D721Med (cell line): Measurements from ENCODE around the gene KCNJ6.

Source experiments
- DNase-seq: peaks from one replicate; pipeline ENCODE4 v3.0.0; 2011; ENCODE audit warnings: low spot score; ENCODE audit not compliant: insufficient read length
- FAIRE-seq: peaks from 2 replicates; lab custom pipeline; 2011; peaks lifted over from hg19 to GRCh38; lab: Jason Lieb, UNC
- TF ChIP-seq, protein P1 (sequence below): IDR thresholded peaks from 2 replicates; pipeline ENCODE4 v1.5.1; 2012; ENCODE audit warnings: mild to moderate bottlenecking, control low read depth; ENCODE audit not compliant: insufficient read depth; ENCODE audit errors: missing control alignments

The KCNJ6 gene

GRCh38 chr21:37710546-37711285 lies 205.5 kb downstream of the KCNJ6 start:
- DNase-seq (no peak), FAIRE-seq (no peak)
- TF ChIP-seq, protein P1, sequence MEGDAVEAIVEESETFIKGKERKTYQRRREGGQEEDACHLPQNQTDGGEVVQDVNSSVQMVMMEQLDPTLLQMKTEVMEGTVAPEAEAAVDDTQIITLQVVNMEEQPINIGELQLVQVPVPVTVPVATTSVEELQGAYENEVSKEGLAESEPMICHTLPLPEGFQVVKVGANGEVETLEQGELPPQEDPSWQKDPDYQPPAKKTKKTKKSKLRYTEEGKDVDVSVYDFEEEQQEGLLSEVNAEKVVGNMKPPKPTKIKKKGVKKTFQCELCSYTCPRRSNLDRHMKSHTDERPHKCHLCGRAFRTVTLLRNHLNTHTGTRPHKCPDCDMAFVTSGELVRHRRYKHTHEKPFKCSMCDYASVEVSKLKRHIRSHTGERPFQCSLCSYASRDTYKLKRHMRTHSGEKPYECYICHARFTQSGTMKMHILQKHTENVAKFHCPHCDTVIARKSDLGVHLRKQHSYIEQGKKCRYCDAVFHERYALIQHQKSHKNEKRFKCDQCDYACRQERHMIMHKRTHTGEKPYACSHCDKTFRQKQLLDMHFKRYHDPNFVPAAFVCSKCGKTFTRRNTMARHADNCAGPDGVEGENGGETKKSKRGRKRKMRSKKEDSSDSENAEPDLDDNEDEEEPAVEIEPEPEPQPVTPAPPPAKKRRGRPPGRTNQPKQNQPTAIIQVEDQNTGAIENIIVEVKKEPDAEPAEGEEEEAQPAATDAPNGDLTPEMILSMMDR: no peak

DNA sequence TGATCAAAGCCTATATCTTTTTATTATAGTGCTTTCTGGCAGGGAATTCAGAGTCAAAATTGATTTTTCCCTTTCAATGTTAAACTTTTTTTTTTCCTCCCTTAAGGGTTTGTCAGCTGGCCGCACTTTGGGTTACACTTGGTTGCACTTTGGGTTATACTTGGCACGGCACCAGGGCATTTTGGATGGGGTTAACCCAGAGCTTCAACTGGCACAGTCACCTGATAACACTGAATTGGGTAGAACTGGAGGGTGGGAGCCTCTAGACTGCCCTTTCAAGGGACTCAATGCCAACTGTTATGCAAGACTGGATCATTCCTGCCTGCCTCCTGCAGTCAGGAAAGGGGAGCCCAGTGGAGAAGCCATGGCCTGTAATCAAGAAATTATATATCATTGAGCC lies 211.5 kb downstream of the KCNJ6 start:
- TF ChIP-seq, protein P1: no peak
- FAIRE-seq (no peak), DNase-seq (no peak)

DNA sequence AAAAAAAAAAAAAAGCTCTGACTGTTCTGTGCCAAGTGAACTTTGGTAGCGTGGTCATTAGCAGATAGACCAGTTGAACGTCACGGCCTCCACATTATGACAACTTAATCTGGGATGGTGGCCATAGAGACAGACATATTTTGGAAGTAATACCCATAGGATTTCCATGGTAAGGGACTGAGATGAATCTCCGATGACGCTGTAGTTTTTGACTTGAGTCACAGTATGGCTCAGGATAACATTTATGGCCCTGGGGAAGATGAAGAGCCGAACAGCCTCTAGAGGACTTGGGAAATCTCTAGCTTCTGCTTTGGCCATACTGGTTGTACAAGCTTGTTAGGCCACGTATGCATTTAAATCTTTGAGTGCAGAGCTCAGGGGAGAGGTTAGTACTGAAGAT lies 214.0 kb downstream of the KCNJ6 start:
- TF ChIP-seq, protein P1: no peak
- DNase-seq (no peak), FAIRE-seq (no peak)

DNA sequence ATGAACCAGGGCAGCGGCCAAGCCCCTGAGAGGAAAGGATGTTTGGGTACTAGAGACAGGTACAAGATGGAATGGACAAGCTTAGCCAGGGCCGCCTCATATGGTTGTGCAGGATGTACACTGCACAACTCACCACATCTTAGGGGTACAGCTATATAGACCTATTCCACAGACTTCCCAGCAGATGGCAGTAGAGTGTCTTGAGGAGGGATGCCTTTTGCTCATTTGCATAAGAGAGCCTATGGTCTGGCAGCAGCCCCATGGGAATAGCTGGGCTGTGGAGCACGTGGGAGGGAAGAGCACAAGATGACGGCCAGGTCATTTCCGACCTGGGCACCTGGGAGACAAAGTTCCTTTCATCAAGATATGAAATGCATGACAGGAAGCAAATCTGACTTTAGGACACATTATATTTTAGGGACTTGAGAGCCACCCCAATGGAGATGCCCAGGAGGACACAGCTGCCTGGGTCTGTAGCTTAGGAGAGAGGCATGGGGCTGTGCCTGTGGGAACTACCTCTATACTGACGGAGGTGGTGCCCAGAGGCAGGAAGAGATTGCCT lies 215.5 kb downstream of the KCNJ6 start:
- DNase-seq (peak; percentile 41), FAIRE-seq (no peak)
- TF ChIP-seq, protein P1: peak; percentile 42

GRCh38 chr21:37699024-37699775 lies 217.1 kb downstream of the KCNJ6 start:
- TF ChIP-seq, protein P1: no peak
- no peak for DNase-seq
- no peak for FAIRE-seq

- no peak for DNase-seq
- no peak for FAIRE-seq
- TF ChIP-seq, protein P1: no peak
These were observed 219.3 kb downstream of the KCNJ6 start for GRCh38 chr21:37696936-37697335.
